ENCODE data around the gene HCFC1. TPM values are rescaled to one million over a fixed set of nuclear protein-coding genes. Genes with fewer than 3 reads are reported as not detected.

Gene HCFC1
- 45.3 TPM for total RNA-seq
- long read RNA-seq, partial matches to known transcripts: 28 of 28 reads
- long read RNA-seq, other reads (novel, unspliced or antisense): 0 of 28 reads

DNA sequence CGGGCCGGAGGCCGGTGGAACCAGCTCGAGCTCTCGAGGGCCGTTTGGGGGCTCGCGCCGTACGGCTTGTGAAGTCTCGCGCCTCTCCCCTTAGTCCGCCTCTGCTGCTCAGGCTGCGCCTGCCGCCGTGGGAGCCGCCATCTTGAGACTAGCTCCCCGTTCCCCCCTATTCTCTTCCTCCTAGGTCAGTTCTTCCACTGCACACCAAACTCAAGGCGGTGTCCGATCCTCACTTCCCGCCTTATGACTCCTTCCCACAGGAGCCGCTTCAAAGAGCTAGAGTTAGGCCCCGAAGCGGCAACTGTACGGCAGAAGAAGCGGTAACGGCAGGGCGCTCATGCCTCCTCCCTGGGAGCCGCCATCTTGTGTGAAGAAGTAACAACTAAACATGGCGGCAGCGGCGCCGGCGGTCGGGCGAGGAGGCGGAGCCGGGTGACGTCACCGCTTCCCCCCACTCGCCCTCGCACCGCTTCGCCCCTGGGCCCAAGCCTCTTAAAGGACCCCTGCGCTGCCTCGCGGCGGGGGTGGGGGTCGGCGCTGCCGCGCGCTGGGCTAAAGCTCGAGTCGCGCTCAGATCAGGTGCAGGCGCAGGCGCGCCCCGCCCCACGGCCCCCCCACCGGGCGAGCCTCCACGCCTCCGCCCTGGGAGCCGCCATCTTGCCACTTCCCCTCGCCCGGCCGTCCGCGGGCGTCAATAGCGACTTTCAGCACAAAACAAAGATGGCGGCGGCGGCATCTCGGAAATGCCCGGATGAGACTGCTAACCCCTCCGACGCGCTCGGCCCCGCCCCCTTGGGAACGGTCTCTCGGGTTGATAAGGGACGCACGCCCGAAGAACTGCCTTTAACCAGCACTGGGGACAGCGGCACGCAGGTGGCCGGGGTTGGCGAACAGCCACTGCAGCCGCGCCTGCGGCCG, at the start of gene HCFC1:
Gene HCFC1 (minus strand): TSS at position 369 of the 918 bp plus-strand sequence. CDS start 978 bp downstream, outside the sequence.
- peak; percentile 96 for DNase-seq (ENCODE audit: low spot score)

DNA sequence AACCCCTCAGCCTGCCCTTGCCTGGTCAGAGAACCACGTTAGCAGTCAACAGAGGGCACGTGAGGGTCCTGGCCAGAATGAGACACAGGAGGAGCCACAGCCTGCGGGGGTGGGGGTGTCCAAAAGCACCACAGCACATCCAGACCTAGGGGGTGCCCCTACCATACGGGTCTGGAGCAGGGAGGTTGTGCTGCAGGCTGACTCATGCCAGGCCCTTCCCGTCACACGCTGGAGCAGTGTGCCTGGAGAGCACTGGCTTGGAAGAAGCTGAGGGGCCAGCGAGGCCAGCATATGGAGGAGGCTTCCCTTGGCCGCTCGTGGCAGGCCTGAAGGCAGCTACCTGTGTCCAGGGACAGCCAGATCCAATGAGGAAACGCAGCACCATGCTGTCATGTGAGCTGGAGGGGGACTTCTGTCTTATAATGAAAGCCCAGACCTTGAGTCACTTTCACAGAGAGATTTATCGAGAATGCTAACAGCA, 49.6 kb upstream of the HCFC1 start:
- no peak for DNase-seq (ENCODE audit: low spot score)

DNA sequence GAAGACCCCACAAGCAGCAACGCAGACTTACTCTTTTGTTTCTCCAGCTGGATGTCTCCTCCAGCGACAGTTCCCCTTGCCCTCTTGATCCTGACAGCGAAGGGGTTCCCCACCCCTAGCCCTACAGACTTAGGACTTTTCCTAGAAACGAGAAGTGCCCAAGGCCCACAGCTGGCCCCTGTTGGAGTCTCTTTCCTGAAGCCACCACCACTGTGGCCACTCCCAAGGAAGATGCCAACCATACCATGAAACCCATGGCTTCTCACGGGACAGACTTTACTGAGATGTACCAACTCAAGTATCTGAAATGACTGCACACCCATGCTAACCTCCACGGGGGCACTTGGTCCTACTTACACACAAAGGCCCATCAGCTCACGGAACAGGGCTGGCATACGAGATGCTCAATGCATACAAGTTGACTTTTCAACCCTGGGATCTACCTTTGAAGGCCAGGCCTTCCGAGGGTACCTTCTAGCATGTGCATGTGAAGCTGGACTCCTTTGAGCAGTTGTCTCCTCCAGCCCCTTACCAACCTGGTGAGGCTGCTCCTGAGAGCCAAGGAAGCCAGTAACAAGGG, 49.0 kb upstream of the HCFC1 start:
- no peak for DNase-seq (ENCODE audit: low spot score)

DNA sequence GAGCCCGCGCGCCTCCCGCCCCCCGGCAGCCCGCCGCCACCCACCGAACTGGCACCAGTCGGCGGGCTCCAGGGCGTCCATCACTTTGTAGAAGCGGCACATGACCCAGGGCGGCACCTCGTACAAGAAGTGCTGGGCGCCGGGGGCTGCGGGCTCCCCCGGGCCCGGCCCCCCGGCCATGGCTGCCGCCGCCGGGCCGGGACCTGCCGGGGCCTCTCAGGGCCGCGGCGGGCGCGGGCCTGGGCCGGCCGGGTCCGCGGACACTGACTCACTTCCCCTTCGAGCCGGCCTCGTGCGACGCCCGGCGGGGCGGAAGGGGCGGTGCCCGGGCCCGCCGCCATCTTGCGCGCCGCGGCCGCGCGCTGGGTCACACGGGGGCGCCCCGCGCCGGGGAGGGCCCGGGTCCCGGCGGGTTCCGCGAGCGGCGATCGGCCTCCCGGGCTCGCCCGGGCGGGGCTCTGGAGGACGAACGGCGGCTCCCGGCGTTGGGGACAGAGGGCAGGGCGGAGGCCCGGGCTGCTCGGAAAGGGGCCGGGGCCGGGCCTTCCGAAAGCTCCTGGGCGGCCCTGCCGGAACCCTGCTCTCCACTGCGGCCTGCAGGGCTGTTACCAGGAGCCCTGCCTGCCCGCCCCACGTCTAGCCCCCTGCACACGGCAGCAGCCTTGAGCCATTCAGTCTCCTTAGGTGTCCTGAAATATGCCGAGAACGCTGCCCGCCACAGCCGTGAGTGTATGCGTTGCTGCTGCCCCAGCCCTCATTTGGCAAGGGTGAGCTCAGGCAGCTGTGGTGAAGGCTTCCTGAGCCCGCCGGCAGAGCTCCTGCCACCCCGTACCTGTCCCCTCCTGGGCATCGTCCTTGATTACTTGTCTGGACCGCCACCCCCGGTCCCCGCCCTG, 48.3 kb upstream of the HCFC1 start, which contains the start of gene IRAK1:
Gene IRAK1 (minus strand): TSS at position 270 of the 896 bp plus-strand sequence. CDS start 90 bp downstream, at position 180.
- no peak for DNase-seq (ENCODE audit: low spot score)

DNA sequence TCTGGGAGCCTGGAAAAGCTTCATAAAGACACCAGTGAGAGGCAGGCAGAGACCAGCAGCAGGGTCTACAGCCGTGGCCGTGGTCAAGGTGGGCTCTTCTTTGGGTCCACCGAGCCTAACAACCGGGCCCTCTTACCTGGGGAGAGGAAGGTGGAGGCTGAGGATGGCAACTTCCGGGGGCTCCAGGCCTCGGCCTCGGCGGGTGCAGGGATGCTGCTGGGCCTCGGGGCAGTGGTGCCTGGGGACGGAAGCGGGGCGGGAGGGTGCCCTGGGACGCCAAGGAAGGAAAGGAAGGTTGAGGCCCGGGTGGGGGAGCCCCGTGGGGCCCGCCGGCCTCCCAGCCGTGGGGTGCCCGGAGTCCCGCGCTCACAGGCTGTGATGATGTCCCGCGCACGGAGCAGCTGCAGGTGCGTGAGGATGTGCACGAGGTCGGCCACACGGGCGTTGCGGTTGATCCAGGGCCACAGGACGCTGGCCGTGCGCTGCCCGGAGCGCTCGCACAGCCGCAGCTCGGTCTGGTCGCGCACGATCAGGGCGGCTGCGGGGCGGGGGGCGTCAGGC, 47.5 kb upstream of the HCFC1 start:
- DNase-seq (ENCODE audit: low spot score): no peak

DNA sequence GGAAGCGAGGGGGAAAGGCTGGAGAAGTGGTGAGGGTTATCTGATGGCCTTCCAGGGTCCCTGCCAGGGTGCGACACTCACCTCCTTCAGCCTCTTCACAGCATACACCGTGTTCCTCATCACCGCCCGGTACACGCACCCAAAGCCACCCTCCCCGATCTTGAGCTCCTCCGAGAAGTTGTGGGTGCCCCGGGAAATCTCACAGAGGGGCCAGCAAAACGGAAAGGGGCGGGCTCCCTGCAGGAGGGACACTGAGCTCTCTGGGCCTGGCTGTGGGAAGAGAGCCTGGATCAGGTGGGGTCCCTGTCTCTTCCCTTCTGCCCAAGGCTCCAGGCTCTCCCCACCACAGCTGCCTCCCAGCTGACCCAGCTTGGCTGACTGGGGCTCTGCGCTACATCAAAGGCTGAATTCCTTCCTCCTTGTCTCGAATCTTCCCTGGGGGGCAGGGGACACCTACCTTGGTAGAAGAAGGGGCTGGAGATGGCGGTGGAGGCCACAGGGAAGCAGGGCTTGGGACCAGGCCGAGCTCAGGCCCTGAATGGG, 47.0 kb upstream of the HCFC1 start:
- DNase-seq (ENCODE audit: low spot score): no peak

DNA sequence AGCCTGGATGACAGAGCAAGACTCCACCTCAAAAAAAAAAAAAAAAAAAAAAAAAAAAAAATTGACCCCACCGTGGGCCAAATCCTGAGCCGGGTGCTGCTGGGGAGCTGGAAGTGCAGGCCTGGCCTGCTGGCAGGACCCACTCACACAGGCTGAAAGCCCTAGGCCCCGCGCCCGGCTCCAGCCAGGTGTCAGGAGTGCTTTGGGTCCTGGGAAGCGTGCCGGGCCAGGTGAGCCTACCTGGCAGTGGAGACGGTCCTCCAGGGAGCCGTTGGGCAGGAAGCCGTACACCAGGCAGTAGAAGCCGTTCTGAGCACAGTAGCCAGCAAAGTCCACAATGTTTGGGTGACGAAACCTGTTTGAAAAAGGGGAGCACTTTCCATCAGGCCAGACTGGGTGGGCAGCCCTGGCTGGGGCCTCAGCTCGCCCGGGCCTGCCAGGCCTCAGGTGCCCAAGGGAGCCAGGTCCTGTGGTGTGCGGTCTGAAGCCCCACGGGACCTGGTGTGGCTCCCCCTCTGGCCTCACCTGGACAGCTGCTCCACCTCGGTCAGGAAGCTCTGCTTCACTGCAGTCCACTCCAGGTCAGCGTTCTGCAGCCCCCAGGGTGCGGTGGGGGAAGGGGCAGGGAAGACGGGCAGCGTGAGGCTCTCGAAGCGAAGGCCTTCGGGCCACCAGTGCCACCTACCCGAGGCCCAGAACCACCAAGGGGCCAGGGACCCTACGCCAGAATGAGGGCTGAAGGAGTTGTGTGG, 46.3 kb upstream of the HCFC1 start:
- no peak for DNase-seq (ENCODE audit: low spot score)

DNA sequence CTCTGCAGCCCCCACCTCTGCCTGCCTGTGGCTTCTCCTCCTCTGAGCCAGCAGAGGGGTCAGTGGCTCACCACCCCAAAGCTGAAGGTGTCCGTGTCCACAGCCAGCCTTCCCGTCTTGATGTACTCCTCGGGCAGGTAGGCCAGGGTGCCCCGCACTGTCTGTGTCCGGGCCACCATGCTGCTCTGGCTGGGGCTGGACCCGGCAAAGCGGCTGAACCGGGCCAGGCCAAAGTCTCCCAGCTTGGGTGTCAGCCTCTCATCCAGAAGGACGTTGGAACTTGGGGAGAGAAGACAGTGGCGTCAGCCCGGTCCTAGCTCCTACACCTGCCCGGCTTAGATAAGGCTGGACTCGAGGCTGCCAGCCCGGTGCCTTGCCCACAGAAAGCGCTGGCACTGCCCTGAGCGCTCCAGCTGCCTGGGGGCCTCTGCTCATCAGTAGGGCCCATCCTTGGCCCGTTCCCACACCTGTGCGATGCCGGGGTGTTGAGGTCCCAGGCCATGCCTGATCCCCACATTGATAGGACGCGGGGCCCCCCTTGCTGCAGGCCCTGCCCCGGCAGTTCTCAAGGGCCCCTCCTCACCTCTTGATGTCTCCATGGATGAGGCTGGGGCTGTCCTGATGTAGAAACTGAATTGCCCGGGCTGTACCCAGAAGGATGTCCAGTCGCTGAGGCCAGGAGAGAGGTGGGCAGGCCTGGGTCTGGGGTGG, 44.9 kb upstream of the HCFC1 start:
- no peak for DNase-seq (ENCODE audit: low spot score)

DNA sequence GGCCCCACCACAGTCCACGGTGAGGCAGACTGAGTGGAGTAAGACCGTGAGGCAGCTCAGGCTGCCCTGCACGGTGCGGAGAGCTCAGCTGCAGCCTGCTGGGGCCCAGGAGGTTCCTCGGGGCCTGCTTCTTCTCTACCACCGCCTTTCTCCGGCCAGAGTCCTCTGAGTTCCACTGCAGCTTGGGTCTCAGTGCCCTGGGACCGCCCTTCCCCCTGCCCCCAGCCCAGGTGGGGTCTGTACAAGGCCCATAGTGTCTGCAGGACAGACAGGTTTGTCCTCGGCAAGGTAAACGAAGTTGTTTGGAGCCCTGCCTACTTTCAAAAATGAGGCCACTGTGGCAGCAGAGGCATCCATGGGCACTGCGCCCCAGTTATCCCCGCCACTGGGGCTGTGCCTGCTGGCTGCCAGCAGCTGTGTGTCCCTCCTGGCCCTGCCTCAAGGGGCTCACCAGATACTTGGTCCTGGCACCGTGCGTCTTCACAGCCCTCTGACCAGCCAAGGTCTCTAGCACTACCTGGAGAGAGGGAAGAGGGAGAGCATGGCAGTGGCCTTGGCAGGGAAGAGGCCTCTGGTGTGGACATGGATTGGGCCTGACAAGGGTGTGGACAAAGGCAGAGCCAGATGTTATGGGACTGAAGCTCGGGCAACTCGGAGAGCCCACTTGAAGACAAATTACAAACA, 44.1 kb upstream of the HCFC1 start:
- DNase-seq (ENCODE audit: low spot score): no peak

DNA sequence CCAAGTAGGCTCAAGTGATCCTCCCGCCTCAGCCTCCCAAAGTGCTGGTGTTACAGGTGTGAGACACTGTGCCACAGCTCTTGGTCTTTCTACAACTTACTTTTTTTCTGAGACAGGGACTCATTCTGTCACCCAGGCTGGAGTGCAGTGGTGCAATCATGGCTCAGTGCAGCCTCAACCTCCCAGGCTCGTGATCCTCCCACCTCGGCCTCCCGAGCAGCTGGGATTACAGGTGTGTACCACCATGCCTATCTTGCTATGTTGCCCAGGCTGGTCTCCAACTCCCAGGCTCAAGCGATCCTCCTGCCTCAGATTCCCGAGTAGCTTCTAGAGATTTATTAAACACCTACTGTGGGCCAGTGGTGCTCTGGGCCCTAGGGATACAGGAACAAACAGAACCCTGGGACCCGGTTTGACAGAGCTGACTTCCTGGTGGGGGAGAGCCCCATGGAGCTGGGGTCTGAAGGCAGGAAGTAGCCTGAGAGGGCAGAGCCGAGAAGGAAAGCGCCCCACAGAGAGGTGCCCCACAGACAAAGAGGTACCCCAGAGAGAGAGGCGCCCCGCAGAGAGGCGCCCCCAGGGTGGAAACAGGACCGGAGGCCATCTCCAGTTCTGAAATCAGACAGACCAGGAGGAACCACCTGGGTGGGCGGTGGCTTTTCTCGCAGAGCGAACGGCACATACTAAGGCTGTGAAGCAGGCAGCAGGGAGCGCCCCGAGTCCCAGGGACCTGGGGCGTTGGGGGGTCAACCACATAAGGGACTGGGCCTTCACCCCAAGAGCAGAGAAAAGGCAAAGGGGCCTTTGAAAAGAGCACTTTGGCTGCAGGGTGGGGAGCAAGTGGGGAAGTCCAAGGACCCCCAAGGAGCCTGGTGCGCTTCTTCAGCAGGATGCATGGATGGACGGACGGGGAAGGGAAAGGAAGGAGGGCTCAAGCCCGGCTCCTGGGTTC, 43.1 kb upstream of the HCFC1 start:
- DNase-seq (ENCODE audit: low spot score): no peak

DNA sequence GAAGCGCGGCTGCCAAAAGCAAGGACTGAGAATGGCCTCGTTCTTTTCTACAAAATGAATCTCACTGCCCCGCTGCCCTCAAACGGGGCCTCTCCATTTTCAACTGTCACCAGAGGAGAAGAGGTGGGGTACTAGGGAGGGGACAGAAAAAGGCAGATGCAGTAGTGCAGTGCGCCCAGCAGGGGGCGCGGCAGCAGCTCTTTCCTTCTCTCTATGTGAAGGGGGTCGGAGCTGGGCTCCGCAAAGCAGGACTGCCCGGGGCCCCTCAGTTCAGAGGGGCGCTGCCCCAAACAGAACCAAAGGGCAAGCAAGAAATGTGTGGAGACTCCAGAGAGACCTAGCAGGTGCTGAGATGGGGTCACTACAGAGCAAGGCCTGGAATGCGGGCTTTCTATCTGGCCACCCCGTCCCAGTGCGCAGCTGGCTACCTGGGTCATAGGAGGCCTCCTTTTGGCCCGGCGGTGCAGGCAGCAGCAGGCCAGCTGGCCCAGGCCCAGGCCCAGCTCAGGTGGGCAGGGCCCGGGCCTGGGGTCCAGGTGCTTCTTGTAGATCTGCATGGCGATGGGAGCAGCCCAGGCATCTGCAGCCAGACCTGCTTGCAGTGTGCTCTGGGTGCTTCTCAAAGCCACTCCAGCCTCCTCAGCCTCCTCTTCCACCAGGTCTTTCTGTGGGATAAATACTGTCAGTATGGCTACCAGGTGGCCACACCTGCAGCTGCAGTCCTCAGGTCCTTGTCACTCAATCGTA, 42.2 kb upstream of the HCFC1 start:
- DNase-seq (ENCODE audit: low spot score): no peak

DNA sequence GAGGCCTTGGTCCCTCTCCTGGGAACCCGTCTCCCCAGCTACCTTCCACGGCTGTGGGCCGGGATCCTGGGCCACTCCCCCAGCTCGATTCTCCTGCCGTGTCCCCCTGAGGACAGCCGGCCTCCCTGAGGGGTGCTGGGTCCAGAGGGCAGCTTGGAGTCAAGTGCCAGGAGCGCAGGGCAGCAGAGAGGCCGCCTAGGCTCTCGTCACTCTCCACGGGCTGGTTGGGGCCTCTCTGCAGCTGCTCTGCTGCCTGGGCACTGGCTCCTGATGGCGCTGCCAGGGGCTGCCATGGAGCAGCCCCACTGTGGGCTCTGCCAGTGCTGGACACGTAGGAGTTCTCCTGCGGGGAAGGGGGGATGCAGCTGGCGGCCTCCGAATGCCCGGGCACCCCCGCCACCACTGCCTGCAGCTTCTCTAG, 41.4 kb upstream of the HCFC1 start:
- DNase-seq (ENCODE audit: low spot score): no peak

DNA sequence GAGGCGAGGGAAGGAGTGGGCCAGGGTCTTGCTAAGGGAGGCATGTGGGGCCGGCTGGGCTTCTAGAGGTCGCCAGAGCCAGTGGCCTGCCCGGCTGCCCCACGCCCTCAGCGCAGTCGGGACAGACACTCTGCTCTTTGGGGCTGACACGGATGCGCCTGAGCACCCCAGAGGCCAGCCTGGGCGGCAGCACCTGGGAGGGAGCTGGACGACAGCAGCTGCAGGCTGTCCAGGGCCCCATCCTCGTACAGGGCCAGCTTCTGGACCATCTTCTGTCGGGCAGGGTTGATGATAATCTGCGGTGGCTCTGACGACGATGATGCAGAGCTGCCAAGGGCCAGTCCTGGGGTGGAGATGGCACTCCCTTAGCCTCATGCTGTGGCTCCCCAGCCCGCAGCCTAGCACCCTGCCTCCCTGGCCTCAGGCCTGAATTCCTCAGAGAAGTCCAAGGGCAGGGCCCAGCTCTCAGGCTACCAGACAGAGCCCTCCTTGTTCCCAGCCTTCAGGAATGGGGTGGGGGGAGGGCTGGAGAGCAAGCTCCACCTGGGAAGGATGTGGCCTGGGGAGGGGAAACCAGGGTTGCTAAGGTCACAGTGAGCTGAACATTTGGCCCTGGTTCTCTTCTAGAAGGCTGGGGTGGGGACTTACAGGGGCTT, 40.8 kb upstream of the HCFC1 start:
- no peak for DNase-seq (ENCODE audit: low spot score)

DNA sequence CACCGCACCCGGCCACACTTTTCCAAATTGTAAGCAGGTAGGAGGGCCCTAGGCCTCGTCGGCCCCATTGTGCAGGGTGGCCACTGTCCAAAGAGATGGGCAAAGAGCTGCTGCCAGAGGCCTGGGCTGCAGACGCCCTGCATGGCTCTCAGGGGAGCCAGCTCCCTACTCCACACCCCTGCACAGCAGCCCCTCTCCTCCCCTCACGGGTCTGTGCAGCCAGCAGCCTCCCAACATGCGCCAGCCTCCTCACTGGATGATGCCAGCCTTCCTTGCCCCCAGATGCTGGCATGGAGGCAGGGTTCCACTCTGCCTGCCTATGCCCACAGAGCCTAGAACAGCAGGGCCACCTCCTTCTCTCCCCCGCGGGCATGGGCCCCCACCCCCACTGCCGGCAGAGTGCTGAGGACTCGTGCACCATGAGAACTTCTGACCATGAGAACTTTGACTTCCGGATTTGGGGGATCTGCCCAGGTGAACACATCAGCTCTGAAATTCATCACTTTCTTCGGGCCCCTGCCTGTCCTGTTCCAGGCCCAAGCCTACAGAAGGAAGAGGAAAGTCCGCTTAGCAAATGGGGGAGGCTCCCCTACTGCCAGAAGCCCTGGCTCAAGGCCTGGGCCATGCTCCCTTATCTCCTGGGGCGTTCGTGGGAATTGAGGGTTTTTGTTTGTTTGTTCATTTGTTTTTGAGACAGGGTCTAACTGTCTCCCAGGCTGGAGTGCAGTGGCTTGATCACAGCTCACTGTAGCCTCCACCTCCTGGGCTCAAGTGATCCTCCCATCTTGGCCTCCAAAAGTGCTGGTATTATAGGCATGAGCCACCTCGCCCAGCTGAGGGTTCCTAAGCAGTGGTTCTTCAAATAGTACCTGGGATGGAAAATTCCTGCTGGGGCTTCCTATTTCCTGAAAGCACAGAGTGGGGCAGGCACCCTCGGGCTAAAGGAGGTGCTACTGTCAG, 40.0 kb upstream of the HCFC1 start:
- DNase-seq (ENCODE audit: low spot score): no peak
